Measurements from ENCODE around the gene CMTM5. TPM values are rescaled to one million over a fixed set of nuclear protein-coding genes. Genes with fewer than 3 reads are reported as not detected.
A peak's percentile ranks its signal among the peaks of the same experiment; 100 is the strongest.

The CMTM5 gene
- polyA plus RNA-seq, 1 experiment, result not detected

- Histone ChIP-seq H3K4me3 (ENCODE audit: low read depth, low read length) (peak within 1 kb of the TSS; percentile 37), H3K36me3 (ENCODE audit: control insufficient read depth, insufficient read depth, low read length) (no peaks in the 10 kb centered on the region; the same call in 1 of the 2 replicates), H3K27me3 (ENCODE audit: control insufficient read depth, insufficient read depth, low read length) (peaks cover 12% of the 10 kb centered on the region)
- CTCF ChIA-PET, result interaction anchor here (1.6 kb wide), 1 partner anchor 15 kb away, joined by 7 read pairs; no protein-coding TSS in a partner anchor
- TF ChIP-seq CTCF (IDR thresholded peaks at IDR 0.05; ENCODE audit: insufficient read depth, low read depth, low read length), result no peak
- POLR2A ChIA-PET, result no interaction called here
- no peak for DNase-seq (ENCODE audit: low read depth)
Measured at GRCh38 chr14:23365036-23365731, 11.7 kb upstream of the CMTM5 start, which contains the start of gene EFS. Gene EFS, minus strand, starts transcription at chr14:23365172. Its CDS starts 147 bp downstream, at chr14:23365025.

GRCh38 chr14:23365732-23366425 lies 11.0 kb upstream of the CMTM5 start:
- Histone ChIP-seq H3K4me3 (ENCODE audit: low read depth, low read length) (peak overlapping the region; percentile 37), H3K27me3 (ENCODE audit: control insufficient read depth, insufficient read depth, low read length) (peaks cover 17% of the 10 kb centered on the region), H3K36me3 (ENCODE audit: control insufficient read depth, insufficient read depth, low read length) (no peaks in the 10 kb centered on the region)
- CTCF ChIA-PET, result interaction anchor here (0.7 to 1.6 kb wide), 2 partner anchors 14 to 71 kb away, joined by 3 to 7 read pairs; no protein-coding TSS in a partner anchor
- TF ChIP-seq CTCF (IDR thresholded peaks at IDR 0.05; ENCODE audit: insufficient read depth, low read depth, low read length), result no peak
- POLR2A ChIA-PET, result no interaction called here
- no peak for DNase-seq (ENCODE audit: low read depth)

- TF ChIP-seq CTCF (IDR thresholded peaks at IDR 0.05; ENCODE audit: insufficient read depth, low read depth, low read length), result no peak
- Histone ChIP-seq H3K4me3 (ENCODE audit: low read depth, low read length) (peak overlapping the region; percentile 37), H3K36me3 (ENCODE audit: control insufficient read depth, insufficient read depth, low read length) (no peaks in the 10 kb centered on the region), H3K27me3 (ENCODE audit: control insufficient read depth, insufficient read depth, low read length) (peaks cover 18% of the 10 kb centered on the region)
- DNase-seq (ENCODE audit: low read depth), result no peak
- POLR2A ChIA-PET, result no interaction called here
- CTCF ChIA-PET, result interaction anchor here (0.7 to 1.3 kb wide), 2 partner anchors 10 to 72 kb away, joined by 3 read pairs; partner anchors contain the start of gene CMTM5
Measured at GRCh38 chr14:23366426-23366921, 10.4 kb upstream of the CMTM5 start.

- ChIA-PET POLR2A (no interaction called here), CTCF (interaction anchor here (0.6 to 4.5 kb wide), 4 partner anchors 9 to 29 kb away, joined by 3 to 41 read pairs (median 3); no protein-coding TSS in a partner anchor)
- no peak for TF ChIP-seq CTCF (IDR thresholded peaks at IDR 0.05; ENCODE audit: insufficient read depth, low read depth, low read length)
- no peak for DNase-seq (ENCODE audit: low read depth)
- H3K27me3 ChIP-seq (ENCODE audit: control insufficient read depth, insufficient read depth, low read length), result peaks cover 12% of the 10 kb centered on the region
- no peak overlapping the region for H3K4me3 ChIP-seq (ENCODE audit: low read depth, low read length)
- H3K36me3 ChIP-seq (ENCODE audit: control insufficient read depth, insufficient read depth, low read length), result no peaks in the 10 kb centered on the region
Measured at GRCh38 chr14:23370221-23370620, 6.6 kb upstream of the CMTM5 start.

- peaks cover 12% of the 10 kb centered on the region for H3K27me3 ChIP-seq (ENCODE audit: control insufficient read depth, insufficient read depth, low read length)
- H3K4me3 ChIP-seq (ENCODE audit: low read depth, low read length), result no peak overlapping the region
- no peak for DNase-seq (ENCODE audit: low read depth)
- POLR2A ChIA-PET, result no interaction called here
- CTCF ChIA-PET, result interaction anchor here (1.2 kb wide), 1 partner anchor 19 kb away, joined by 3 read pairs; the partner anchor contains the start of gene SLC22A17
- TF ChIP-seq CTCF (IDR thresholded peaks at IDR 0.05; ENCODE audit: insufficient read depth, low read depth, low read length), result no peak
- H3K36me3 ChIP-seq (ENCODE audit: control insufficient read depth, insufficient read depth, low read length), result no peaks in the 10 kb centered on the region
Measured at GRCh38 chr14:23371865-23372264, 5.0 kb upstream of the CMTM5 start.

All from BJ (cell line).